Smooth muscle cell (in vitro differentiated cells): ENCODE data around the gene MARK2. TPM values are rescaled to one million over a fixed set of nuclear protein-coding genes. Genes with fewer than 3 reads are reported as not detected.
A peak's percentile ranks its signal among the peaks of the same experiment; 100 is the strongest.

Source experiments
- DNase-seq: peaks from one replicate; lab custom pipeline; 2025; ENCODE audit not compliant: unreplicated experiment; lab: John Stamatoyannopoulos, UW
- H2AFZ ChIP-seq: fragments of 200-600 bp; sonication (generic); 2 replicates; pipeline ENCODE4 v1.6.0; 2016; ENCODE audit warnings: antibody characterized with exemption, low read depth, mild to moderate bottlenecking
- H3F3A ChIP-seq: fragments of 200-600 bp; sonication (generic); 2 replicates; pipeline ENCODE4 v1.6.0; 2017; ENCODE audit warnings: antibody characterized with exemption, low read depth
- H3K27ac ChIP-seq: fragments of 200-600 bp; sonication (generic); 2 replicates; pipeline ENCODE4 v1.5.1; 2016; ENCODE audit warnings: low read depth, mild to moderate bottlenecking
- H3K27me3 ChIP-seq: fragments of 200-600 bp; sonication (generic); 2 replicates; pipeline ENCODE4 v1.6.1; 2016; ENCODE audit warnings: low read depth, mild to moderate bottlenecking
- H3K36me3 ChIP-seq: fragments of 200-600 bp; sonication (generic); 2 replicates; pipeline ENCODE4 v1.5.1; 2016; ENCODE audit warnings: low read depth
- H3K4me1 ChIP-seq: fragments of 200-600 bp; sonication (generic); 2 replicates; pipeline ENCODE4 v1.5.1; 2016; ENCODE audit warnings: low read depth
- H3K4me2 ChIP-seq: fragments of 200-600 bp; sonication (generic); 2 replicates; pipeline ENCODE4 v1.6.0; 2016; ENCODE audit warnings: mild to moderate bottlenecking
- H3K4me3 ChIP-seq: fragments of 200-600 bp; sonication (generic); 2 replicates; pipeline ENCODE4 v1.5.1; 2016; ENCODE audit warnings: mild to moderate bottlenecking
- H3K79me2 ChIP-seq: fragments of 200-600 bp; sonication (generic); 2 replicates; pipeline ENCODE4 v1.6.0; 2016; ENCODE audit warnings: low read depth, mild to moderate bottlenecking
- H3K9ac ChIP-seq: fragments of 200-600 bp; sonication (generic); 2 replicates; pipeline ENCODE4 v1.6.0; 2016; ENCODE audit warnings: low read depth
- H3K9me3 ChIP-seq: fragments of 200-600 bp; sonication (generic); replicated peaks from 2 replicates; pipeline ENCODE4 v1.5.1; 2016; ENCODE audit warnings: low read depth
- H4K20me1 ChIP-seq: fragments of 200-600 bp; sonication (generic); 2 replicates; pipeline ENCODE4 v1.6.0; 2016; ENCODE audit warnings: low read depth
- WGBS: methylation state at CpG from one replicate; pipeline ENCODE4 v1.1.7; 2016; ENCODE audit warnings: low lambda C conversion rate; 5-methylcytosine and 5-hydroxymethylcytosine counted together
- polyA plus RNA-seq: library from polyadenylated mRNA; unstranded; fragments of >200 nt; fragmentation: Nextera tagmentation; extraction: Ambion mirVana; gene quantifications from 2 replicates; pipeline ENCODE4 v1.2.1, GENCODE V29; 2016
- total RNA-seq: library from RNA; depleted of rRNA; stranded (reverse); fragments of >200 nt; gene quantifications from 2 replicates; pipeline ENCODE4 v1.2.3, GENCODE V29; 2014
- TF ChIP-seq, protein P1 (sequence below): fragments of 200-600 bp; sonication (generic); IDR thresholded peaks from 2 replicates; pipeline ENCODE4 v1.5.1; 2017; ENCODE audit warnings: borderline replicate concordance, mild to moderate bottlenecking, antibody characterized with exemption; ENCODE audit not compliant: insufficient read depth, poor library complexity, severe bottlenecking

Gene MARK2
- total and polyA plus RNA-seq, 2 experiments from 2014 or later = 14.2 to 23.3 TPM

DNA sequence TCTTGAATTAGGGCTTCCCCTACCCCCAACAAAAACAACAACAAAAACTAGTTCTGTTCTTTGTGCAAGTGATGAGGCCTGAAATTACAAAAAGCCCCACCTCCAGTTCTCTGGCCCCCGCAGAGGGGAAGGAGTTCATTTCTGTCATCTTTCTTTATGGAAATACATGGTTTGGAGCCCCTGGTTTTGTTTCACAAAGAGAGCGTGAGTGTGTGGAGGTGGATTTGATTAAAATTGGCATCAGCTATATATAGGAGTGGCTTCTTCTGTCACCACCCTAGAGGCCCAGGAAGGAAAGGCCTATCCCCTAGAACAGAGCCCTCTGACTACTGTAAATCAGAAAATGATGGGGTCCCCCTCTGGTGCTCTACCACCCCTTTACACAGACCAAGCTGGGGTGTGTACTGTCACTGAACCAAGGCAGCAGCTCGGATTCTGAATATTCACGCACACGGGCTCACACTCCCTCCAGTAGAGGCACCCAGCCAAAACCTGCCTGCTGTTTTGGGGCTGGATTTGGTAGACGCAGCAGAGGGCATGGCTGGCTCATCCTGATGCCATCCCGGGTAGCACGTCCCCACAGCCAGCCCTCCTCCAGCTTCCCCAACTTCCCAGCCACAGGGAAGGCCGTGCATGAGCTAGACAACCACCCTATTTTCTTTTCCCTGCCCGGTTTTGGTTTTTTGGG is 58.7 kb downstream of the MARK2 start:
- TF ChIP-seq, protein P1, sequence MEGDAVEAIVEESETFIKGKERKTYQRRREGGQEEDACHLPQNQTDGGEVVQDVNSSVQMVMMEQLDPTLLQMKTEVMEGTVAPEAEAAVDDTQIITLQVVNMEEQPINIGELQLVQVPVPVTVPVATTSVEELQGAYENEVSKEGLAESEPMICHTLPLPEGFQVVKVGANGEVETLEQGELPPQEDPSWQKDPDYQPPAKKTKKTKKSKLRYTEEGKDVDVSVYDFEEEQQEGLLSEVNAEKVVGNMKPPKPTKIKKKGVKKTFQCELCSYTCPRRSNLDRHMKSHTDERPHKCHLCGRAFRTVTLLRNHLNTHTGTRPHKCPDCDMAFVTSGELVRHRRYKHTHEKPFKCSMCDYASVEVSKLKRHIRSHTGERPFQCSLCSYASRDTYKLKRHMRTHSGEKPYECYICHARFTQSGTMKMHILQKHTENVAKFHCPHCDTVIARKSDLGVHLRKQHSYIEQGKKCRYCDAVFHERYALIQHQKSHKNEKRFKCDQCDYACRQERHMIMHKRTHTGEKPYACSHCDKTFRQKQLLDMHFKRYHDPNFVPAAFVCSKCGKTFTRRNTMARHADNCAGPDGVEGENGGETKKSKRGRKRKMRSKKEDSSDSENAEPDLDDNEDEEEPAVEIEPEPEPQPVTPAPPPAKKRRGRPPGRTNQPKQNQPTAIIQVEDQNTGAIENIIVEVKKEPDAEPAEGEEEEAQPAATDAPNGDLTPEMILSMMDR = no peak
- H3K79me2 ChIP-seq = peaks cover 25% of the 10 kb centered on the region
- no peak overlapping the region for H3K9ac ChIP-seq
- no peak overlapping the region for H3K4me3 ChIP-seq
- H3K4me1 ChIP-seq = no peaks in the 10 kb centered on the region
- H3K9me3 ChIP-seq = no peaks in the 10 kb centered on the region
- 98% methylated on average over 10 of the region's 10 CpGs for WGBS
- DNase-seq = no peak
- H3K36me3 ChIP-seq = peaks cover 5% of the 10 kb centered on the region
- H3K27me3 ChIP-seq = no peaks in the 10 kb centered on the region
- H4K20me1 ChIP-seq = peaks cover 50% of the 10 kb centered on the region
- H3K27ac ChIP-seq = no peak overlapping the region
- H3K4me2 ChIP-seq = no peak overlapping the region
- H2AFZ ChIP-seq = no peak overlapping the region
- H3F3A ChIP-seq = no peaks in the 10 kb centered on the region

DNA sequence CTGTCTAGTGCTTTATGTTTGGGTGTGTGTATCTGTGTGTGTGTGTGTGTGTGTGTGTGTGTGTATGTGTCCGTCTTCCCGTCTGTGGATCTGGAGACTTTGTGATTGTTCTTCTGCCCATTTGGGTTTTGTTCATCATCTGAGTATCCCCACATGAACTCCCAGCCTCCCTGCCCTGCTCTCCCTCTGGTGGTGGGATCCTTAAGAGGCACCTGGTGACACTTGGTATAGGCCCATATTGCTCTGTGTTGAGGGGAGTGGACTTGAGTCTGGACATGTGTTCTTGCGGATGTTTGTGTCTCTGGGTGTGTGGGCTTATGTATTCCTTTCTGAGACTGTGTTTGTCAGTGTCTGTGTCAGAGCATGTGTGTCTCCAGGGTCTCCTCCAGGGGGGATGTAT is 62.8 kb downstream of the MARK2 start:
- peaks cover 13% of the 10 kb centered on the region for H4K20me1 ChIP-seq
- peaks cover 5% of the 10 kb centered on the region for H3K36me3 ChIP-seq
- H3K4me1 ChIP-seq = no peaks in the 10 kb centered on the region
- no peak overlapping the region for H3K27ac ChIP-seq
- 100% methylated on average over 3 of the region's 3 CpGs for WGBS
- TF ChIP-seq, protein P1 = peak; percentile 26
- H3K79me2 ChIP-seq = no peaks in the 10 kb centered on the region
- H3K9me3 ChIP-seq = no peaks in the 10 kb centered on the region
- no peak for DNase-seq
- no peaks in the 10 kb centered on the region for H3K27me3 ChIP-seq
- no peak overlapping the region for H3K9ac ChIP-seq
- H2AFZ ChIP-seq = no peak overlapping the region
- no peak overlapping the region for H3K4me3 ChIP-seq
- H3F3A ChIP-seq = no peaks in the 10 kb centered on the region
- H3K4me2 ChIP-seq = no peak overlapping the region

DNA sequence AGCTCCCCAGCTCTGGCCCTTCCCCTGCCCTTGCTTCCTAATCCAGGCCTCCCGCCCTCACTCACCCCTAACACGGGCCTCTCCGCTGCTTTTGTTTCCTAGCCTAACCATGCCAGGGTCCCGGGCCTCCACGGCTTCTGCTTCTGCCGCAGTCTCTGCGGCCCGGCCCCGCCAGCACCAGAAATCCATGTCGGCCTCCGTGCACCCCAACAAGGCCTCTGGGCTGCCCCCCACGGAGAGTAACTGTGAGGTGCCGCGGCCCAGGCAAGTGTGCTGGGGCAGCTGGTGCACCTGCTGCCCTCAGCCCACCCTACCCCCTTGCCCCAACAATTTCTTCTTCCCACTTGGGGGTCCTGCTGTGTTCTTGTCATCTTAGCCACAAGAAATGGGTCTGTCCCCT is 65.0 kb downstream of the MARK2 start:
- Histone ChIP-seq H3K36me3 (peaks cover 5% of the 10 kb centered on the region), H3K4me3 (no peak overlapping the region), H3F3A (no peaks in the 10 kb centered on the region), H3K9me3 (no peaks in the 10 kb centered on the region), H2AFZ (no peak overlapping the region), H3K27me3 (no peaks in the 10 kb centered on the region), H4K20me1 (peaks cover 4% of the 10 kb centered on the region), H3K4me1 (peaks cover under 1% of the 10 kb centered on the region), H3K9ac (no peak overlapping the region), H3K79me2 (no peaks in the 10 kb centered on the region), H3K4me2 (no peak overlapping the region), H3K27ac (no peak overlapping the region)
- TF ChIP-seq, protein P1 = no peak
- 97% methylated on average over 14 of the region's 14 CpGs for WGBS
- DNase-seq = no peak

DNA sequence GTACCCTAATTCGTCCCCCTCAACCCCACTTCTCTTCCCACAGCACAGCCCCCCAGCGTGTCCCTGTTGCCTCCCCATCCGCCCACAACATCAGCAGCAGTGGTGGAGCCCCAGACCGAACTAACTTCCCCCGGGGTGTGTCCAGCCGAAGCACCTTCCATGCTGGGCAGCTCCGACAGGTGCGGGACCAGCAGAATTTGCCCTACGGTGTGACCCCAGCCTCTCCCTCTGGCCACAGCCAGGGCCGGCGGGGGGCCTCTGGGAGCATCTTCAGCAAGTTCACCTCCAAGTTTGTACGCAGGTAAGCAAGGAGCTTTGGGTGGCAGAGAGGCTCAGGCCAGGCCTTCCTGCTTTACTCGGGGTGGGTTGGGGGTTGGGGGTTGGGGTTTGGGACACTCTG is 65.8 kb downstream of the MARK2 start:
- H3K9me3 ChIP-seq = no peaks in the 10 kb centered on the region
- DNase-seq = no peak
- H4K20me1 ChIP-seq = peaks cover 4% of the 10 kb centered on the region
- H3K4me3 ChIP-seq = no peak overlapping the region
- no peaks in the 10 kb centered on the region for H3K79me2 ChIP-seq
- peaks cover 5% of the 10 kb centered on the region for H3K36me3 ChIP-seq
- 98% methylated on average over 13 of the region's 13 CpGs for whole genome bisulfite sequencing
- TF ChIP-seq, protein P1 = no peak
- H3K4me2 ChIP-seq = no peak overlapping the region
- no peaks in the 10 kb centered on the region for H3K27me3 ChIP-seq
- H3K9ac ChIP-seq = no peak overlapping the region
- no peaks in the 10 kb centered on the region for H3F3A ChIP-seq
- H3K27ac ChIP-seq = no peak overlapping the region
- H3K4me1 ChIP-seq = peaks cover 9% of the 10 kb centered on the region
- no peak overlapping the region for H2AFZ ChIP-seq
